ENCODE measurements around the gene LAMA1.

- TF ChIP-seq TAF1 (IDR thresholded peaks at IDR 0.05; ENCODE audit: low read depth, low read length) (no peak), SP1 (IDR thresholded peaks at IDR 0.05; ENCODE audit: low read depth, low read length) (no peak), CTCF (IDR thresholded peaks at IDR 0.05; ENCODE audit: control extremely low read depth in 1 of 3, insufficient read depth in 1 of 3, low read depth in 1 of 3, low read length in 3 of 3) (no peak), EP300 (IDR thresholded peaks at IDR 0.05; ENCODE audit: borderline replicate concordance in 1 of 2, low read depth in 2 of 2, low read length in 2 of 2) (no peak), PHF8 (conservative IDR thresholded peaks at IDR 0.05; ENCODE audit: low read depth, low read length) (no peak), POLR2A (IDR thresholded peaks at IDR 0.05; ENCODE audit: control extremely low read depth in 1 of 2, low read depth in 2 of 2, low read length in 2 of 2) (no peak), POLR2AphosphoS5 (IDR thresholded peaks at IDR 0.05; ENCODE audit: low read depth, low read length) (no peak), MAX (IDR thresholded peaks at IDR 0.05) (no peak), TEAD4 (IDR thresholded peaks at IDR 0.05; ENCODE audit: low read depth, low read length) (no peak), GTF2F1 (IDR thresholded peaks at IDR 0.05; ENCODE audit: borderline replicate concordance, low read depth, low read length) (no peak), SRF (IDR thresholded peaks at IDR 0.05; ENCODE audit: low read depth, low read length) (no peak), ZNF274 (IDR thresholded peaks at IDR 0.05; ENCODE audit: borderline replicate concordance, extremely low read depth, low read length) (no peak)
Observed at GRCh38 chr18:7048081-7048480, 69.5 kb downstream of the LAMA1 start.

Data from H1 (cell line).